GM15510 (cell line): ENCODE data around the gene SSBP3.

ENCODE experiments used
- POLR2A ChIP-seq: IDR thresholded peaks from 3 replicates; pipeline ENCODE4 v1.6.1; 2011; ENCODE audit warnings: borderline replicate concordance; ENCODE audit not compliant: insufficient read length; ENCODE audit errors: extremely low read depth

SSBP3 gene

GRCh38 chr1:54324251-54325140 is 81.7 kb downstream of the SSBP3 start:
- TF ChIP-seq POLR2A: no peak

GRCh38 chr1:54323921-54324250 is 82.3 kb downstream of the SSBP3 start:
- TF ChIP-seq POLR2A: no peak

GRCh38 chr1:54323324-54323739 is 82.9 kb downstream of the SSBP3 start:
- TF ChIP-seq POLR2A: no peak

GRCh38 chr1:54318246-54318814 is 87.9 kb downstream of the SSBP3 start:
- no peak for TF ChIP-seq POLR2A

GRCh38 chr1:54317084-54317483 is 89.1 kb downstream of the SSBP3 start:
- no peak for TF ChIP-seq POLR2A

- no peak for TF ChIP-seq POLR2A
Measured at GRCh38 chr1:54315099-54315498, 91.1 kb downstream of the SSBP3 start.

GRCh38 chr1:54314696-54315095 is 91.5 kb downstream of the SSBP3 start:
- no peak for TF ChIP-seq POLR2A

GRCh38 chr1:54312796-54313316 is 93.3 kb downstream of the SSBP3 start:
- no peak for TF ChIP-seq POLR2A

GRCh38 chr1:54311506-54311905 is 94.7 kb downstream of the SSBP3 start:
- TF ChIP-seq POLR2A: no peak

- no peak for TF ChIP-seq POLR2A
Measured at GRCh38 chr1:54310439-54311328, 95.5 kb downstream of the SSBP3 start.

- no peak for TF ChIP-seq POLR2A
Measured at GRCh38 chr1:54309631-54310366, 96.4 kb downstream of the SSBP3 start.

- TF ChIP-seq POLR2A: no peak
Measured at GRCh38 chr1:54307305-54307704, 98.9 kb downstream of the SSBP3 start.

- TF ChIP-seq POLR2A: no peak
Measured at GRCh38 chr1:54305906-54306514, 100.2 kb downstream of the SSBP3 start.

GRCh38 chr1:54304518-54304917 is 101.7 kb downstream of the SSBP3 start:
- TF ChIP-seq POLR2A: no peak
